ENCODE measurements around the gene PLEKHA7.
A peak's percentile ranks its signal among the peaks of the same experiment; 100 is the strongest.
"Not testable (repeated sequence)": the region's sequence is repeated elsewhere in the genome, so short reads cannot be mapped to it uniquely, and the experiment has no call there.

PLEKHA7 gene

GRCh38 chr11:16876837-16877236, 137.4 kb downstream of the PLEKHA7 start:
- DNase-seq (ENCODE audit: low spot score): no peak

DNA sequence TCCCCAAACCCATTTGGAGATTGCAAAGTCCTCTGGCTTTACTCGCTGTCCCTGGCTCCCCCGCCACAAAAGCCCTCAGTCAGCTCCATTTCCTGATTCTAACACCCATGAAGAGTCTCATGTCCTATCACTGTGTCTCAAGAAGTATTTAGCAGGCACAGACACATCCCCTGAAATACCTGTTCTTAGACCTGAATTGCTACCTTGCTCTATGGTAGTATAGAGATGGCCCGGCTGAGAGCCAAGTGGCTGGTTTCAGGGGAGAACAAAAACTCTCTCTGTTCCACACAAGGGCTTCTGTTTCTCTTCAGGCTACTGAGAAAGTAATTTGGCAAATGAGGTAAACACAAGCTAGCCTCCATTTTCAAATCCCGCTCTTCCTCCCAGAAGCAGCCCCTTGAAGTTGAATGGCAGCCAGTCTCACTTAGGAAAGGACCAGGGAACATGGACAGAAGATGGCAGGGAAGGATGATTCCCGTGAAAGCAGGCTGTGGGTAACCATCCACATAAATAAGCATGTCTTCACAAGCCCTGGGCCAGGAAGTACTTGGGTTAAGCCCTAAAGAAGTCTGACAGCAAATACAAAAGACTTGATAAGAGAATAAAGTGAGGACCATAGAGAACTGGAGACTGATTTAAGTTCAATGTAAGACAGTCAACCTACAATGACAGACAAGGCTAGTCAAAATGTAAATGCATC, 138.0 kb downstream of the PLEKHA7 start:
- no peak for DNase-seq (ENCODE audit: low spot score)

DNA sequence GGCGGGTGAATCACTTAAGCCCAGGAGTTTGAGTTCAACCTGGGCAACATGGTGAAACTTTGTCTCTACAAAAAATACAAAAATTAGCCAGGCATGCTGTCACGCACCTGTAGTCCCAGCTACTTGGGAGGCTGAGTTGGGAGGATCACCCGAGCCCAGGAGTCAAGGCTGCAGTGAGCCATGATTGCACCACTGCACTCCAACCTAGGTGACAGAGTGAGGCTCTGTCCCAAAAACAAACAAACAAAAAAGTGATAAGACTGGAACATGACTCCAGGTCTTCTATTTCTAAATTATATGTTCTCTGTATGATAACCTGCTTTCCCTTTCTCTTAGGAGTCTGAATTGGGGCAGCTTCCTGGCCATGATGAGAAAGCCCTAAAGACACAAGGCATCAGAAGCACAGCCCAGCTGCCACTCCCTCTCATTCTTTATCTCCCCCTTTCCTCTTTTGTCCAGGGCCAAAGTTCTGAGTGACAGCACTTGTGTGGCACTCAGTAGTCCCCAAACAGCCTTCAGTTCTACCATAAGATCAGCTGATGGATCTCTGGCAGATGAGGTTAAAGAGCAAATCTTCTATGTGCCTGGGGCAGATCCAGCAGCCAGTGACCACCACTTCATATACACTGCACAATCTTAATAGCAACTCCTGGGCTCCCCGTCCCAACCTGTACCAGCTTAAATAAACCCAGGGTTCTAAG, 139.8 kb downstream of the PLEKHA7 start:
- DNase-seq (ENCODE audit: low spot score): no peak

DNA sequence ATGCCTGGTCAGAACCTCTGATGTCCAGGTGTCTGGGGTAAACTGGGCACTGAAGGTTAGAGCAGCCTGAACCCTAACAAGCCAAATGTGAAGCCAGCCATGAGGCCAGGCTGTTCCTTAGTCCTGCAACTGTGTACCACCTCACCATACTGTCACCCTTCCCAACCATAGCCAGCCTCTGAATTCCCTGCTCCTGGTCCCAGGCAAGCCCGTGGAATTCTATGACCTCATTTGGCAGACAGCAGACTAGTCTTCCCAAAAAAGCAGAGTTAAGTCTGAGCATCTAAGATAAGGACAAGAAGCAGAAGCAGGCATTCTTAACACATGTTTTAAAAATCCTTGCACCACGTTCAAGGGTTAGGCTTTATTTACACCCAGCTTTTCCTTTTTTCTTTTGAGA, 140.9 kb downstream of the PLEKHA7 start:
- DNase-seq (ENCODE audit: low spot score): no peak

- no peak for DNase-seq (ENCODE audit: low spot score)
Measured at GRCh38 chr11:16871368-16871767, 142.8 kb downstream of the PLEKHA7 start.

- DNase-seq (ENCODE audit: low spot score): no peak
Measured at GRCh38 chr11:16867097-16867496, 147.1 kb downstream of the PLEKHA7 start.

DNA sequence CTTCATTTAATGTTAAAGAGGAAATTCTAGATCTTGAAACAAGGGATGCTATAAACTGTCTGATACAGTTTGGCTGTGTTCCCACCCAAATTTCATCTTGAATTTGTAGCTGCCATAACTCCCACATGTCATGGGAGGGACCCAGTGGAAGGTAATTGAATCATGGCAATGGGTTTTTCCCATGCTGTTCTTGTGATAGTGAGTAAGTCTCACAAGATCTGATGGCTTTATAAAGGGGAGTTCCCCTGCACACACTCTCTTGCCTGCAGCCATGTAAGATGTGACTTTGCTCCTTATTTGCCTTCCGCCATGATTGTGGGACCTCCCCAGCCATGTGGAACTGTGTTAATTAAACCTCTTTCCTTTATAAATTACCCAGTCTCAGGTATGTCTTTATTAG, 149.8 kb downstream of the PLEKHA7 start:
- DNase-seq (ENCODE audit: low spot score): not testable (repeated sequence)

DNA sequence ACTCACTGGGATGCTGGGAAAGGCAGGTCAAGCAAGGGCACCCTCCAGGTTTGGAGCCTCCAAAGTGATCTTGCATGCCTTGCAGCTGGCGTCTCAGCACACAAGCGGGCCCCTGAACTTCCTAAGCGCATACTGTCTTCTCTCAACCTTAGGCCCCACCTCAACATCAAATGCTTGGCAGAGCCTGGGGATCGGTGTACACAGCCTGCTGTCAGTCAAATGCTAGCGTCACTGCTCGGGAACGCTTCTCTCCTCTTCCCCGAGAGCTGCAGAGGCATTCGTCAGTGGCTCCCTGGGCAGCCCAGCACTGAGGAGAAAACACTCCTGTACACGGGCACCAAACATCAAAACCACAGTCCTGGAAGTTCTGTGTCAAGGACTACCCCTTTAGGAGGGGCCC, 150.8 kb downstream of the PLEKHA7 start:
- no peak for DNase-seq (ENCODE audit: low spot score)

DNA sequence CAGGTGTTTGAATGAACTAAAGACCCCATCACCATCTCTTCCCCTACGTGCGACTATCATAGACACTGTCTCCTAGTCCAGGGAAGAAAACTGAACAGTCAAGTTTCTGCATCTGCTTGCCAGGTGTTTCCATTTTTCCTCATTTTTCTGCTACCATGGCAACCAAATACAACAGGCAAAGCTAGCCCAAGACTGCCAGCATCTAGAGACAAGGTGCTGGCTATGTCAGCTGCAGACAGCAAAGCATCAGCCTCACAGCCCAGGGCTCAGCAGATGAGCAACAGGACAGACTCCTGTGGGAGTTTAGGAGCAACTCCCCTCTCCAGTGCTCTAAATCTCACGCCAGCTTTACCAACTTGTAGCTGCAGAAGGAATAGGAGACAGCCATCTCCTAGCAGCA, 151.5 kb downstream of the PLEKHA7 start:
- no peak for DNase-seq (ENCODE audit: low spot score)

GRCh38 chr11:16861862-16862261, 152.4 kb downstream of the PLEKHA7 start:
- no peak for DNase-seq (ENCODE audit: low spot score)

- no peak for DNase-seq (ENCODE audit: low spot score)
Measured at GRCh38 chr11:16860617-16861016, 153.6 kb downstream of the PLEKHA7 start.

DNA sequence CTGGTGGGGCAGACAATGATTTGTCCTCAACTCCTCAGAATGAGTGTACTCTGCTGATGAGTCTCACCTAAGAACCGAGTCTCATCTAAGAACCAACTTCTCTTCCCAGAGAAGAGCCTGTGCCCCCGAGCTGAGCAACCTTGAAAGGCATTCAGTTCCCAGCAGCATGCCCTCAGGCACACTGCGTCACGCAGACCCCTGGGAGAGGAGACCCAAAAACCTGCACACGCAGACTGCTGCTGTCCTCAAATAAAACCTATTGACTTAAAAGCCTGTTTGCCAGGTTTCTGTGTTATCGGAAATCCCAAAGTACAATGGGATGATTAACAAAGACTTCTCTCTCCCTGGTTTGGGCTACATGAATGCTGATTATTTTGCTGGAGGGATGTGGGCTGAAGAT, 154.6 kb downstream of the PLEKHA7 start:
- DNase-seq (ENCODE audit: low spot score): no peak

GRCh38 chr11:16857186-16857585, 157.0 kb downstream of the PLEKHA7 start:
- DNase-seq (ENCODE audit: low spot score): peak; percentile 53

GRCh38 chr11:16856022-16856471, 158.2 kb downstream of the PLEKHA7 start:
- no peak for DNase-seq (ENCODE audit: low spot score)

- DNase-seq (ENCODE audit: low spot score): no peak
Measured at GRCh38 chr11:16854979-16855378, 159.2 kb downstream of the PLEKHA7 start.

GRCh38 chr11:16853859-16854258, 160.4 kb downstream of the PLEKHA7 start:
- no peak for DNase-seq (ENCODE audit: low spot score)

DNA sequence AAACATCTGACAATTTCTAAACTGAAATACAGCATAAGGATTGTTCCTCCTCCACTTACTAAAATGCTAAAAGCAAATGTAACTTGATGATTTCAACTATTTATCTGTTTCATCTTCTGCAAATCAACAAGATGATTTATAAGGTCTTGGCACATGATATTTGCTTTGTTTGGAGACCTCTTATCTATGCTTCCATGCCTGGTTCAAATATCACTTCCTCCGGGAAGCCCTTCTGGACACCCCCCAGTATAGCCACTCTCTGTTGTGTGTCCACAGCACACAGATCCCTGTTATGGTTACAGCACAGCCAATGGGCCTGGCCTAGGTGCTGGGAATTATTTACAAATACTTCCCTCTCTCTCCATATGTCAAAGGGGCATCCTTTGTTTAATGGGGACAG, 160.9 kb downstream of the PLEKHA7 start:
- DNase-seq (ENCODE audit: low spot score): no peak

DNA sequence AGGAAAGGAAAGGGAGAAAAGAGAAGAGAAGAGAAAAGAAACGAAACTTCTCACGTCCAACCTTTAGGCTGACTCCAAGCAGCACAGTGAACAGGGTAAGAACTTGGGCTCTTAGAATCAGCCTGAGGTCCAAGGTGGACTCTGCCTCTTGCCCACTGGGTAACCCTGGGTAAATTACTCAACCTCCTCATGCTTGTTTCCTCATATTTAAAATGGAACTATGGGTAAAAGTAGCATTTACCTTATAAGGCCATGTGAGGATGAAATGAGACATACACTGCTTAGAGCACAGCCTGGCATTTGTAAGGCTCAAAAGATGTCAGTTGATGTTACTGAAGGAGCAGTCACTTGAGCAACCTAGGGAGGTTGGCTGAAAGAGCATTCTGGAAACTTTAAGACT, 167.9 kb downstream of the PLEKHA7 start:
- DNase-seq (ENCODE audit: low spot score): no peak

GRCh38 chr11:16844268-16844771, 169.9 kb downstream of the PLEKHA7 start:
- no peak for DNase-seq (ENCODE audit: low spot score)

DNA sequence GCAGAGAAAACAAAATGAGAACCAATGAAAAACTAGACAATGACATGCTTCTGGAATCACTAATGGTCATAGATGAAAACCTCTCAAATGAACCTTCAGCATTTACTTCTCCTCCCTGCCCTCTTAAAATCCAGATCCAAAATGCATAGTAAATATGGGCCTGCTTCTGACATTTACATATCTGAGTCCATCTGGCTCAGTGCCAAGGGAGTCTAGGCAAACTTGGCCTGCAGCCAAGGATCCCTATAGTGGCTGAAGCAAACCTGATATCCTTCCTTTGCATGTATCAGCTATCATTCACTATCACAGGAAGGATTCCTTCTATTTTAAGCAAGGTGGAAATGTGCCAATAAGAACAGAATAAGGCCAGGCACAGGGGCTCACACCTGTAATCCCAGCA, 170.9 kb downstream of the PLEKHA7 start:
- DNase-seq (ENCODE audit: low spot score): peak; percentile 50

GRCh38 chr11:16841984-16842383, 172.2 kb downstream of the PLEKHA7 start:
- no peak for DNase-seq (ENCODE audit: low spot score)

GRCh38 chr11:16841481-16841880, 172.7 kb downstream of the PLEKHA7 start:
- DNase-seq (ENCODE audit: low spot score): no peak

DNA sequence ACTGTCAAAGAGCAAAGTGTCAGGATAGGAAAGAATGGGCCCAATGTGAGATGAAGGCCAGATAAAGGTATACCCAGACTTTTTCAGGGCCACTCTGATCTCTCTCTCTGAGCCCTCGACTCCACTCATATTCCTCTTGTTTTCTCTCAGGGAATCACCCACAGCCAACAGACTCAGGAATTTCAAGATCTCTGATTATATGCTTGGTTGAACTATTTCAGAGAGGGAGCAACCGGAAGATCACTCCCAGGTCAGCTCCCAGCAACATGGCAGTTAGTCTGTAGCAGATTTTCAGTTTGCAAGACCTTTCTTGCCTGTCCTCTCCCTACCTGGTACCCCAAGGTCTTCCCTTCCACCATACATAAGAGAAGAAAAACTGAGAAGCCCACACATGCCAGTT, 173.3 kb downstream of the PLEKHA7 start:
- DNase-seq (ENCODE audit: low spot score): no peak

DNA sequence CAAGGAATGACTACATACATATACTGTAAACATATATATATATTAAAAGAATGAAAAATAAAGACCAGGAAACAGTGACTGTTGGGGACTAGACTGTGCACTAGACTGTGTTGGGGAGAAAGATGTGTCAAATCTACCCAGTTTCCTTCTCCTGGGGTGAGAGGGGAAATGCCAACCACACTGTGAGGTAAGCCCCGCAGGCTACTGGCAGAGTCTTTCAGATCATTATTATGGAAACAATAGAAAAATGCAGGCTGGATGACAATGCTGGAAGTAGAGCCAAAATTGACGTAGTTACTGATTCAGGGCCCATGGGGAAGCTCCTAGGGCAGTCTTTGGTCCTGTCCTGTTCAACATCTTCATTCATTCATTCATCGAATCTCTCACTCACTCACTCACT, 174.4 kb downstream of the PLEKHA7 start:
- DNase-seq (ENCODE audit: low spot score): no peak
